HG03571 (cell line): Measurements from ENCODE around the gene NELL2.

Source experiments
- ATAC-seq: cut with Tn5 transposase; IDR thresholded peaks from one replicate; pipeline ENCODE4 v1.9.1; 2021; ENCODE audit not compliant: unreplicated experiment

The NELL2 gene

DNA sequence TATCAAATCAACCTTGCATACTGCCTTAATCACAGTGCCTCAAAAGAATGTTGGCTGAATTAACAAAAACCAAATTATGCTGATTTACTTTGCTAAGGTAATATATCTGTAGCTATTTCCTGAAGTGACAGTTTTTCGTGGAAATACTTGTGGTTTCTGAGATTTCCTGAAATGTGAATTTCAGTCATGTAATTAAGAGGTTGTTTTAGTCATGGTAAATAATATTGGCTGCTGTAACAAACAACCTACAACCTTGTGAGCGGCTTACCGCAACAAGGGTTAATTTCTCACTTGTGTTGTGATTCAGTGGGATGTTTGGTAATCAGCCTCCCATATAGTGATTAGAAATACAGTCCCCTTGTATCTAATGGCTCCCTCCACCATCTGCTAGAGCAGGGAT is 387.9 kb downstream of the NELL2 start:
- no peak for ATAC-seq

DNA sequence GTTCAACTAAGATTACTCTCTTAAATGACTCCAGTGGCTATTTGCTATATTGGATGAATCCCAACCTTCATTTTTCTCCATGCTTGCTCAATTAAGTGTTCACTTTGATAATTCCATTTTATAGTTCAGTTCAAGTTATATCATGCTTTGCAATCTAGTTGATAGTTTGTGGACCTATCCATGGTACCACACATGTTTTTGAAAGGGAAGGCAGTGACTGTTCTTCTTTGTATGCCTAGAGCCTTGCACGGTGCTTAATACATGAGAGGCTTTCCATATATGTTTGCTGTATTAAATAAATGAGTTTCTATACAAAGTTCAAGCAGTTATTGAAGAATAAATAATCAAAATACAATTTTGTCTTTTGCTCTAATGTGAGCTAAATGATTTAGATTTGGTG is 391.3 kb downstream of the NELL2 start:
- no peak for ATAC-seq

DNA sequence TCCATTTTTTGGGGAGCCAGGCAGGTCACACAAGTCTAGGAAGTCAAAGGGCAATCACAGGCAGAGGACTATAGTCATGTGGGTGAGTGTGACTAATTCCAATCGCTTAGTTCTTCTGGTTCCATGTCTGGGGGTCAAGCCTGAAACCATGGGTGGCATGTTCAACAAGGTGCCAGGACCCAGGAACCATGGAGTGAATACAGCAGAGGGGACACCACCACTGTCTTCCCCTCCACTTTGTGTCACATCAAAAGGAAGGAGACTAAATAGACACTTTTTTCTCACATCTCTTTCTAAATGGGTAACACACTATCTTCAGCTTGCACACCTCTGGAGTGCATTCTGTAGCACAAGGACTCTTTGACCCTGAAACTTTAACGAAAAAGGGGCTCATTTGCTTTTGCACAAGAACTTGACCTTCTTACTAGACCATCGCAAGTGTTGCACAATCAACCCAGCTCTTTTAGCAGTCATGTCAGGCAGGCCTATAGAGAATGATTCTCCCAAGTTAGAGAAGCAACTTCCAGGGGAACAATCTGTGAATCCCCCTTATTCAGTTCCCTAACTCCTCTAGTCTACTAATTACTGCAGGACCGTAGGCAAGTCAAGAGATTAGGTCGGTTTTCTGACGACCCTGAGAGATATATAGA is 398.7 kb downstream of the NELL2 start:
- ATAC-seq = no peak

DNA sequence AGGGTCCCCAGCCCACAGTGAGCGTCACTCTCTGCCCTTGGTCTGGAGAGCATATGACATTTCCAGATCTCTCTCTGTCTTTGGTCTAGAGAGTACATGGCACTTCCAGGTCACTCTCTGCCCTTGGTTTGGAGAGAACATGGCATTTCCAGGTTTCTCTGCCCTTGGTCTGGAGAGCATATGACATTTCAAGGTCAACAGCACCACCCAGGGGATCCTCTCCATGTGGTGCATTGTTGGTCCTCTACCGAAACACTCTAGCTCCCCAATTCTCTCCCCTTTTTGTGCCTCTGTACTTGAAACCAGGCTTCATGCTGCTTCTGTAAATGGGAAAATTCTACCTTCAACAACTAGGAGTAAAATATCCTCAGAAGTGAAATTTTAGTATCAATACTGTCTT is 399.4 kb downstream of the NELL2 start:
- no peak for ATAC-seq

- no peak for ATAC-seq
Observed at GRCh38 chr12:44465139-44465538, 411.0 kb downstream of the NELL2 start.

- no peak for ATAC-seq
Observed at GRCh38 chr12:44464180-44464579, 411.9 kb downstream of the NELL2 start.

DNA sequence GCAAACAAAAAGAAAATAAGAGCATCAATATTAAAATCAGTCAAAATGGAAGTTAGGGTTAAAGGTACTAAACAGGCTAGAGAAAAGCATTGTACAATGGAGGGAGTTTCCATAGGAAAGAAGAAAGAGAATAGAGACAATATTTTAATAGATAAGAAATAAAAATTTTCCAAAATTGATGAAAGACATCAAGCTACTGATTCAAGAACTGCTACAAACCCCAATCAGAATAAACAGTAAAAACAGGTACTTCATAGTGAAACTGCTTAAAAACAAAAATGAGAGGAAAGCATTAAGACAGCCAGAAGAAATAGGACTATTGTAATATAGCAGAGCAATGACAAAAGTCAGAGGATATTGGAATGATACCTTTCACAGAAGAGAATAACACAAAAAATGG is 413.4 kb downstream of the NELL2 start:
- ATAC-seq = no peak

GRCh38 chr12:44460261-44460660 is 415.9 kb downstream of the NELL2 start:
- ATAC-seq = no peak

DNA sequence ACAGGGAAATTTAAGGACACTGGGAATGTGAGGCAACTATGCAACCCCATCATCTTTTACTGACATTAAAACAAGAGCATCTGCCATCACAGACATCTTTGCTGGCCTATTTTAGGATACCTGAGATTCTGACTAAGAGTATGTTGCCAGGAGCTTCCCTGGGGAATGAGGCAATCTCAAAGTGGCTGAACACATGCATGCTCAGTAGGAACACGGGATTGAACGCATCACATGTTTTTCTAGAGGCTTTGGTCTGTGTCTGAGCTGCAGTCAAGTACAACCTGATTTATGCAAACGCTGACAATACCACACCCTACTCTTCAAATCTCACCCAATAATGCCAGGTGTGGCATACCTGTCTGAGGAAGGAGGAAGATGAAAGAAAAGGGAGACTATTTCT is 416.5 kb downstream of the NELL2 start:
- ATAC-seq = no peak
